ENCODE data around the gene EBP.

EBP gene

DNA sequence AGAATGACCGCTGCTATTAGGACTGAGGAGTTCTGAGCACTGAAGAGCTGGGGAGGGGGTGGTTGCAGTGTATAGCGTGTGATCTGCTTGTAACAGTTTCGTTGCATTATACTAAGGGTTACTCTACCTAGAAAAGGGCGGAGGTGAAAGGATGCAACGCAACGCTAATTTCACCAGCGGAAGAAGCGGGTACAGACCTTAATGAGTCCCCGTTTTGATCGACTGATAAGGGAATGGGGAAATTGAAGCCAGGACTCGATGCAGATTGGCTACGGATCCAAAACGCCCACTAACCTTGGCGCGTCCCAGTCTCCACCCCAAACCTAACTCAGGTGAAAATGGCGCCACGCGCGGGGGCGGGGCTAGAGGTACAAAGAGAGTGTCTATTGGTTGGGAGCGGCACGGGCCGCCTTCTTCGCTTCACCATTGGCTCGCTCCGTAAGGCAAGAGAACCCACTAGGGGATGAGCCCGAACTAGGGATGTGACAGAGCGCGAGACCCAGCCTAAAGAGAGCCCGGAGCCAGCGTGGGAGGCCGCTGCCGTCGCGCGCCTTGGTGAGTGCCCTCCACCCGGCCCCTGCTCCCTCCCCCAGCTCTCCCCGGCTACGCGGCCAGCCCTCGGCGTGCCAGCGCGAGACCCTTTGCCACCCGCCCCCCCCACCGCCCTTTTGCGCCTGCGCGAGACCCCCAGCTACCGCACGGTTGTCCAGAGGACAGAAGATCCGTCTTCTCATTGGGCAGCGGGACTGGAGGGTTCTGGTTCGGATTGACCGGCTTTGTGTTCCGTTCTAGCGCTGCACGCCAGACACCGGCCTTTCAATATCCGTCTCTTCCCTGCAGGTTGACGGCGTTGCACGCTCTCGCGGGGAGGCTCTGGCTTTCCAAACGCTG, at the start of gene EBP:
TSS of gene EBP (plus strand) at position 456 of the 891 bp plus-strand sequence. CDS start 1,964 bp downstream, outside the sequence.
- DNase-seq: peak; percentile 24 to 78

DNA sequence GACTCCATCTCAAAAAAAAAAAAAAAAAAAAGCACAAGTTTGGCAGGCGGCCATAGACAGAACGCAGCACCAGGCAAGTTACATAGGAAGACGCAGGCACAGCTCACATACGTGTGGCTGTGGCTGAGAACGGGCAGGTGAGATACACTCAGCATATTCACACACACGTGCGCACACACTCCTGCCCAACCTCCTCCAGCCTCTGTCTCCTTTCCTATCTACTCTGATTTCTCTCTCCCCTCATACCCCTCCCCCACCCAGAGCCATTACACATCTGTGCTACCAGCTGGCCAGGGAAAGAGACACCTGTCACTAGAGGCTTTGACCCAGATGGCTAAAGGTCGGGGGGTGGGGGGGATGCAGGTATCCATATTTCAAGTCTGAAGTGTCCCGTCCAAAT, 49.4 kb upstream of the EBP start:
- no peak for DNase-seq

DNA sequence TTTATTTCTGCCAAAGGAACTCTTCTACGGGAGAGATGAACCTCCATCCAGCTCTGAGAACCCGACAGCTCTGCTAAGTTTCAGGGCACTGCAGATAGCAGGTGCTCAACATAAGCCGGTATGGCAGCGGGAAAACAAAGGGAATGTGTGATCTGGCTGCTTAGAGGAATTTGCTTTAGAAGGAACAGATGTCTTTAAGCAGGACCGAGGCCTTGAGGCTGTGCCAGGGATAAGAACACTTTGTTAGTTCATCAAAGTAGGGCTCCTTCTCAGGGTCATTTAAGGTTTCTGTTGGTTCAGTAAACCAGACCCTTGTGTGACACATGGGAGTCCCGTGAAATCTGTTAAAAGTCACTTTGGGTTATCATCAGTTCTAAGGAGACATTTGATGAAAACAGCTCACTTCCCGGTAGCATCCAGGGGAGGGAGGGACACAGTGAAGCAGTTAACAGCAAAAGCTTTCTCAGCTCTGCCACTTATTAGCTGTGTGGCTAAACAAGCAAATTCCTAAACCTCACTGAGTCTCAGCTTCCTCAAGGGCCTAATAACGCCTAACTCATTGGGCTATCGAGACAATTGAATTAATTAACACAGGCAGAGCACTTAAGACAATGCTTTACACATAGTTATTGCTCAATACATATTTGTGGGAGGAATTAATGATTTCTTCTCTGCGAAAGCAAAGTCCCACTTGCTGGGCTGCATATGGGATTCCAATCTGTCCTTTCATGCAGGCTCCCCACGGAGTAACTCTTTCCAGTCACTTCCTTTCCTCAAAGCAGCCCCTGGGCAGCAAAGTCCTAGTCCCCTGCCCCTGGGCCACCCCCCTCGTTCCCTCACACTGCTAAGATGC, 48.5 kb upstream of the EBP start:
- DNase-seq: no peak

DNA sequence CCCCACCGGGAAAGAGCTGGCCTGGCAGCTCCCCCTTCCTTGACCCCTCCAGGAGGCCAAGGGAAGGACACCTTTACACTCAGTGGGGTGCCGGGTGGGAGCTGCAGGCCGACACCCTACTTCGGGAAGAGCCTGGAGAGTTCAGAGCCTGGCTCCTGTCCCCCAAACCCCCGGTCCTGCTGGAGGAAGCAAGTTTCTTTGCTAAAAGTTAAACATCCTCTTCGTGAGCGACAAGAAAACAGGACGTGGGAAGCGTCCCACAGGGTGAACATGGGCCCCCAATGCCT, 48.0 kb upstream of the EBP start:
- DNase-seq: no peak

DNA sequence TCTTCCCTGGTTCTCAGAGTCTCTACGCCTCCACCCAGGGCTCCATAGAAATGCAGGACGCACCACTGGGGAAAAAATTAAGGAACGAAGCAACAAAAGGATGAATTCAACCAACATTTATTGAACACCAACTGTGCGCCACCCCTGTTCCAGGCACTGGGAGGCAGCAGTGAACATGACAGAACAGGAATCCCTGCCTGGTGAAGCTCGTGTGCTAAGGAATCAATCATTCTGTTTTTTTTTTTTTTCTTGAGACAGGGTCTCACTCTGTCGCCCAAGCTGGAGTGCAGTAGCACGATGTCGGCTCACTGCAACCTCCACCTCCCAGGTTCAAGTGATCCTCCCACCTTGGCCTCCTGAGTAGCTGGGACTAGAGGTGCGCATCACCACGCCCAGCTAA, 47.5 kb upstream of the EBP start:
- DNase-seq: no peak

DNA sequence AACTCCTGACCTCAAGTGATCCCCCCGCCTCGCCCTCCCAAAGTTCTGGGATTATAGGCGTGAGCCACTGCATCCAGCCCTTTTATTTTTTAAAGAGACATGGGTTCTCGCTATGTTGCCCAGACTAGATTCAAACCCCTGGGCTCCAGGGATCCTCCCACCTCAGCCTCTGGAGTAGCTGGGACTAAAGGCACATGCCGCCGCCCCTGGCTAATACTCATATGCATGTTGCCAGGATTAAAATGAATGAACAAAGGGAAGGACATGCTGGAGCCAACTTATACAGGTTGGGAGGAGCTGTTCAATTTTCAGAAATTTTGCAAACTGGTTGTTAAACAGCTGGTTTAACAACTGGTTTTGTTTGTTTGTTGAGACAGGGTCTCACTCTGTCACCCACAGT, 47.0 kb upstream of the EBP start:
- DNase-seq: no peak

DNA sequence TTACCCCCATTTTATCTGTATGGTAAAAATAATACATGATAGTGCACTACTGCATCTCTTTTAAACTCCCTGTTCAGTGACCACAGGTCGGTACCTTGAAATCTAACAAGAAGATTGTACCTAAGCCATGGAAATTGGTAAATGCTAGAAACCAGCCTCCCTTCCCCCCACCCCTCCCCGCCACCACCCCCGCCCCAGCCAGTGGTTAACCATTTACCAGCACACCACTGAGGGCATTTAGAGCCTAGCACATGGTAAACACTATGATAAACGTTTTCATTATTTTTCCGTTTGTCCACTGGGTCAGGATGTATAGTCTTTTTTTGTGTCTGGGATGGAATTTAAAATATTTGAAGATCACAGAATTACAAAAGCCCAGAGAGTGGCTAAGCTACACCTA, 46.3 kb upstream of the EBP start:
- no peak for DNase-seq

DNA sequence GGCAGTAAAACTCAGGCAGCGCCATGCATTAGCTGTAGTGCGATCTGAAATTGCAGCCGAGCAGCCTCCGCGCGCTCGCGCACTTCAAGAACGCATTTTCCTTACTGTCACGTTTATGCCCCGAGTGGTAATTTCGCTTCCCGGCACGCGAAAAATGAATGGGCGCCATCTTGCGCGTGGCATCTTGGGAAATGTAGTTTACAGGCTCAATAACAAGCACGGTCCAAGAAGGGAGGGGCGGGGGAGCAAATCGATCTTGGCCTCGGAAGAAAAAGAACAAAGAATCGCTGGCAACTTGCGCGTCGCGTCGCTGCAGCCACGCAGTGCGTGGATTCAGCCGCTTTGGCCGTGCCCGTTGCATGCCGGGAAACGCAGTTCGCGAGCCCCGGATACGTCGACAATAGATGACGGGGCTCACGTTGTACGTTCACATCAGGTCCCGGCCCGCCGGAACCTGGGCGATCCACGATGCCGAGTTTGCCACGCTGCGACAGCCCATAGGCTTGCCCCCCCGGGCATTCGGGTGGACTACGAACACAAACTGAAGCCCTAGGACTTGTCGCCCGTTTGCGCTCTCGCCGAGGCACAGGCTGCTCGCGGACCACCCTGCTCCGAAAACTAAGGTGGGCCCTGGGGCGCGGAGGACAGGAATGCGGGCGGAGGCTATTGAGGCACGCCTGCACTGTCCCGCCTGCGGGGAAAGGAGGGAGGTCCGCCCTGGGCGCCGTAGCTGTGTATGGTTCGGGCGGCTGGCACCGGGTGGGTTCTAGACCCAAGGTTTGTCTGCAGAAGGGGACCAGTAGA, 45.6 kb upstream of the EBP start, which contains the start of gene FTSJ1:
TSS of gene FTSJ1 (plus strand) at position 426 of the 804 bp plus-strand sequence. CDS start 1,849 bp downstream, outside the sequence.
- peak; percentile 39 to 68 for DNase-seq

DNA sequence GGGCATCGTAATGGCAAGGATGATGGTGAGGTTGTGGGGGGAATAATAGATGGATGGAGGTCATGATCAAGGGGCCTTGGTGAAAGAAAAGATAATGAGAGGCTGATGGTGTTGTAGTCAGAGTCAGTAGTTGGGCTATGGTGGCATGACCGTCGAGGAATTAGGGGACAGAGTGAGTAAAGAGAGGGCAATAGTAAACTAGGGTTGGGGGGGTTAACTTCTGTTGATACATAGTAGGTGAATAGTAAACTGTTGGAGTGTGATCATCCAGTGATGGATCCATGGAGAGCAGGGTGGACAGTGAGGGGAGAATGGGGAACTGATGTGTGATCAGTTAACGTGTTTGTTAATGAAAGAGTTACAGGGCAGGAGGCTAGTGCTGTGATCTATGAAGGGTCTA, 44.7 kb upstream of the EBP start:
- DNase-seq: no peak

DNA sequence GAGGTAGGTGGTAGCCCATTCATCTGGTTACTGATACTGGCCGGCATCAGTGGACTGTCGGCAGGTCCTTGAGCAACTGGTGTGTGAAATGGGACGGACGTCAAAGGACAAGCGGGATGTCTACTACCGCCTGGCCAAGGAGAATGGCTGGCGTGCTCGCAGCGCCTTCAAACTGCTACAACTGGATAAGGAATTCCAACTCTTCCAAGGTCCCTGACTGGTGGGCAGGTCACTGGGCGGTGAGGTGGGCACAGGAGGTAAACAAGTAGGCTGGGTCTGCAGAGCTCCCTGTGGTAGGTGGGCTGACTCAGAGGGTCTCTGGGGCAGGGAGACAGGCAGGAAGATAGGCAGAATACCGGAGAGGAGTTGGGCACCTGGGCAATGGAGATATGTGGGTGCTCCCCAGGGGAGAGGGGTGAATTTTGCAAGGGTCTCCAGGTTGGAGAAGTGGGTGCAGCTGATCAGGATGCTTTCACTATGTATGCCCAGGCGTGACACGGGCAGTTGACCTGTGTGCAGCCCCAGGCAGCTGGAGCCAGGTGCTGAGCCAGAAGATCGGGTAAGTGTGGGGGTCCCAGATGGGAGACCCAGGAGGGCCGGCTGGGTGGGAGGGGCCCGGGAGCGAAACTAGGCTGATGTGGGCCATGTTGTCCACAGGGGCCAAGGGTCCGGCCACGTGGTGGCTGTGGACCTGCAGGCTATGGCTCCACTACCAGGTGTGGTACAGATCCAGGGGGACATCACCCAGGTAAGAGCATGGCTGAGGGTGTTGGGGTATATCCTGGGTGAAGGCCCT, 43.5 kb upstream of the EBP start:
- no peak for DNase-seq

DNA sequence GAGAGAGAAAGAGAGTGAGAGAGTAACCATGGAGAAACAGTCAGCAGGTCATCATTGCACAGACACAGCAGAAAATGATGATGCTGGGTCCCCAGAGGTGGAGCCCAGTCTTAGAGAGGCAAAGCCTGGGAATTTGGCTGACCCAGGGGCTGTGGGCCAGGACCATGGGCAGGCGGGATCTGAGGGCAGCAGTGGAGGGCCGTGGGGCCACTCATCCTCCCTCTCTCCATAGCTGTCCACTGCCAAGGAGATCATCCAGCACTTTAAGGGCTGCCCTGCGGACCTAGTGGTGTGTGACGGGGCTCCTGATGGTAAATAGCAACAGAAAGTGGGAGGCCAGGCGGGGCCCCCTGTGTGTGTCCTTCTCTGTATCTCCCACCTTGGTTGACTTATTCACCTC, 42.8 kb upstream of the EBP start:
- no peak for DNase-seq

DNA sequence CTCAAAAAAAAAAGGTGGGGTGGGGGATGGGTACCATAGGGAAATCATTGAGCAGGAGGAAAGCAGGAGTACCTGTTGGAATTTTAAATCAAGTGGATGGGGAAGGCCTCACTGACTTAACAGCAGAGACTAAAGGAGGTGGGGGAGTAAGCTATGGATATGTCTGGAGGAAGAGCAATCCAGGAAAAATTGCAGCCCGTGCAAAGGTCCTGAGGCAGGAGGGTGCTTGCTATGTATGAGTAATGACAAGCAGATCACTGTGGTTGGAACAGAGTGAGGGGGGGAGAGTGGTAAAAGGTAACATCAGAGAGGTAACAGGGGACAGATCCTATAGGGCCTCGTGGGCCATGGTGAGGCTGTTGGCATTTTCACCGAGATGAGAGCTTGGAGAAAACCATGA, 41.5 kb upstream of the EBP start:
- DNase-seq: no peak

DNA sequence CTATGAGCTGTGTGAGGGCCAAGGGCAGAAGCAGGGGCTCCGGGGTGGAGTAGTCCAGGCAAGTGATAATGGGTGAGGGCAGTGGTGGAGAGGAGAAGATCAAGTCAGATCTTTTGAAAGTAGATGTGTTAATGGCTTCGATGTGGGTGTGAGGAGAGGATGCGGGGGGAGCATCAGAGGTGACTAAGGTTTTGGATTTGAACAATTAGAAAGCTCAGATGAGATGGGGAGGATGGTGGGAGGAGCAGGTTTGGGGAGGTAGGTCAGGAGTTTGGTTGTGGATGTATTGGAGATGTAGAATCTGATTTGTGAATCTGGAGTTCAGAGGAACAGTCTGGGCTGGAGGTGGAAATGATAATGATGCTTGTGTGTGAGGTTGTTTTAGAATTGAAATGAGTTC, 41.0 kb upstream of the EBP start:
- DNase-seq: no peak

DNA sequence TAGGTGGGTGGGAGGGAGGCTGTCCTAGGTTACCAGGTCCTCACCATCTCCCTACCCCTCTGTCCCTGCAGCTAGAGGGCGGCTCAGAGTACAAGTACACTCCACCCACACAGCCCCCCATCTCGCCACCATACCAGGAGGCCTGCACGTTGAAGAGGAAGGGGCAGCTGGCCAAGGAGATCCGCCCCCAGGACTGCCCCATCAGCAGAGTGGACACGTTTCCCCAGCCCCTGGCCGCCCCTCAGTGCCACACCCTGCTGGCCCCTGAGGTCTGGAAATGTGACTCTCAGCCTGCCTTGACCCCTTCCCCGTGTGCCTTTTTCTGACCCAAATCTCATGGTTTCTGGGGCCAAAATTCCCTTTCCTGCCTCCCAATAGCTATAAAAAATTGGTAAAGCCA, 39.1 kb upstream of the EBP start:
- DNase-seq: no peak

DNA sequence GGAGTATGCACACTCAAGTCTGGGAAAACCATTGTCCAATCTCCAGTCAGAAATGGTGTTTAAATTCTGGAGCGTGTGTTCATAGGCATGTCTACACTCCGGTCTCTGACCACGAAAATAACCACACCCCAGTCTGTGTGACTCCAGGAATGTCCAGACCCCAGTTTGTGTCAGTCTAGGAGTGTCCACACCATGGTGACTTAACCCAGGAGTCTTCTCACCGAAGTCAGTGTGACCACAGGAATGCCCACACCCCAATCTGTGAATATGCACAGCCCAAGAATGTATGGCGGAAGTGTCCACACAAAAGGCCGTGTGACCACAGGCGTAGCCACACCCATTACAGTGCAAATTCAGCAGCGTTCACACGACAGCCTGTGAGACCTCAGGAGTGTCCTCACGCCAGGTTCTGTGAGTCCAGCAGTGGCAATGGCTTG, 34.2 kb upstream of the EBP start:
- no peak for DNase-seq

DNA sequence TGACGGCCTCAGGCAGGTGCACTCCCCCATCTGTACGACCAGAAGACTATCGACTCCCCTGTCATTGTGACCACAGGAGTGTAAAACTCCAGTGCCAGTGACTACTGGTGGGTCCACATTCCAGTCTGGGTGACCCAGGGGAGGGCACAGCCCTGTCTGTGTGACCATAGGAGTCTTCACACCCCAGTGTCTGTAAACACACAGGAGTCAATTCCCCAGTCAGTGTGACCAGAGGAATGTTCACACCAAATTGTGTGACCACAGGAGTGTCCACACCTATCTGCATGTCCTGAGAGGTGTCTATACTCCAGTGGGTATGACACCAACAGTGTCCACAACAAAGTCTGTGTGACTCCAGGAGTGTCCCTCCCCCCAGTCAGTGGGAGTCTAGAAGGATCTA, 33.6 kb upstream of the EBP start:
- no peak for DNase-seq

DNA sequence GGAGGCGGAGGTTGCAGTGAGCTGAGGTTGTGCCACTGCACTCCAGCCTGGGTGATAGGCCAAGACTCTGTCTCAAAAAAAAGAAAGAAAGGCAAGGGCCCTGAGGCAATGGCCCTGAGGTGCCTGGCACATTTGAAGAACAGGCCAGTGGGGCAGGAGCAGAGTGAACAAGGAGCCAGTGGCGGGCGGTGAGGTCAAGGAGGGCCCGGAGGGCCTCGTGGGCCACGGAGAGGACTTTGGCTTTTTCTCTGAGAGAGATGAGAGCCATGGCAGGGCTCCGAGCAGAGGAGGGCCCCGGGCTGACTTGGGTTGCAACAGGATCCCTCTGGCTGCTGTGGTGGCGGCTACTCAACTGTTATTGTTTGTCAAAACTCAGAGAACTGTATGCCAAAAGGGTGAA, 32.3 kb upstream of the EBP start:
- DNase-seq: no peak

DNA sequence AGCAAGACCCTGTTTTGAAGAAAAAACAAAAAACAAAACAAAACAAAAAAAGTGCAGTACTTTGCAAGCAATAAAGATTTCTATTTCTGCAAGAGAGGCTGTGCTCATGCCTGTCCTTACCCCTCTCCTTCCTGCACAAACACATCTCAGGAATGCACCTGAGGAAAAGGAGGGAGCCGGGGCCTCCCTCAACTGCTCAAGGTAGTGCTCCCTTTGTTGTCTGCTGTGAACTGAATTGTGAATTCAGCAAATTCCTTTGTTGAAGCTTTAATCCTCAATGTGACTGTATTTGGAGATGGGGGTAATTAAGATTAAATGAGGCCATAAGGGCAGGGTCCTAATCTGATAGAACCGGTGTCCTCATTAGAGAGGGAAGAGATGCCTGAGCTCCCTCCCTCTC, 31.7 kb upstream of the EBP start:
- no peak for DNase-seq

DNA sequence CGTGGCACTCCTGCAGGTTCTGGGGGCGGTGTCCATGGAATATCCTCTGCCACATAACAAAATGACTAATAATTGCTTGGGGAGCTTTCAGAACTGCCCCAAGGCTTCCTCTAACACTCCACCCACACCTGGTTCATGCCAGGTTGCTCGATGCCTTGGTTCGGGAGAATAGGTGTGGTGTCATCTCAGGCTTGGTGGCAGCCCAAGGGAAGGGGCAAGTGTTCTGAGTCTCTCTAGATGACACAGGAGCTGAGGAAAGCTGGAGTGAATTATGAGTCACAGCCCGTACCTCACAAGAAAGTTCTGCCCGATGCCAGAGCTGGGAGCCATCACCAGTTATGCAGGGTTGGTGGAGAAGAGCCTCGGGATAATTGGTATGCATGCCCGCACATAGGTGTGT, 30.9 kb upstream of the EBP start:
- DNase-seq: no peak

DNA sequence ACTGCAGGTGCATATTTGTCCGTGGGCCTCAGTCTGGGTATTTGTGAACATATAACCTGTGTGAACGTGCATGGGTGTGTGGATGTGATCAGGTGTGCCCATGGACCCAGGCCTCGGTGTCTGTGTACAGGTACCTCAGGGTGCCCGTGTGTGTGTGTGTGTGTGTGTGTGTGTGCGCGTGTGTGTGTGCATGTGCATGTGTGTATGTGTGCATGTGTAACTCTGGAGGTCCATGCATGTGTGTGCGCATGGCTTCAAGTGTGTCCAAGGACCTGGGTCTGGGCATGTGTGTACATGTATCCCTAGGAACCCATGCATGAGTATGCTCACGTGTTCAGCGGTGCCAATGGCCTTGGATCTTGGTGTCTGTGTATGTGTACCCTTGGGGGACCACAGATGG, 29.8 kb upstream of the EBP start:
- no peak for DNase-seq

DNA sequence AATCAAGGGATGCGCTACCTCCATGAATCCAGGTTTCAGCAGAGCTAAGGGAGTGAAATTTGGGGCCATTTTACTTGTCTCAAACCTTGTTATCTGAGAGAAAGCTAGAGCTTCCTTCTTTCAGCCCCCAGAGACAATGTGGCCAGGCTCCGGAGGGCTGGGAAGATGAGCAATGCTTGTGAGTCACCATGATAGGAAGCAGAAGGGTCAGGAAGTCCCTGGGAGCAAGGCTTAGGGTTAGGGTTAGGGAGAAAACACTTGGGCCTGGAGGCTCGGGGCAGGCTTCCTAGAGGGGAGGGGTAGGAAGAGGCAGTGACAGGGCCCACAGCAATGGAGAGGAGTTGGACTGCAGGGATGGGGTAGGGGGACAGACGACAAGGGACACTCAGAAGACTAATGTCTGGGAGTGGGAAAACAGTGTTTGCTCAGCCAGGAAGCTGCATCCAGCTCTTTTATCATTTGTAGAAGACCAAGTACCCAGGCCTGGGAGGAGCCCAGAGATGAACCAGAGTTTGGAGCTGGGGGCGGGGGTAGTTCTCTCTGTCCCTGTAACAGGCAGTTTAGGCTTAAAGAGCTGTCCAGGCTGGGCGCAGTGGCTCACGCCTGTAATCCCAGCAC, 29.2 kb upstream of the EBP start:
- DNase-seq: peak in 1 of 2 donors; percentile 63

DNA sequence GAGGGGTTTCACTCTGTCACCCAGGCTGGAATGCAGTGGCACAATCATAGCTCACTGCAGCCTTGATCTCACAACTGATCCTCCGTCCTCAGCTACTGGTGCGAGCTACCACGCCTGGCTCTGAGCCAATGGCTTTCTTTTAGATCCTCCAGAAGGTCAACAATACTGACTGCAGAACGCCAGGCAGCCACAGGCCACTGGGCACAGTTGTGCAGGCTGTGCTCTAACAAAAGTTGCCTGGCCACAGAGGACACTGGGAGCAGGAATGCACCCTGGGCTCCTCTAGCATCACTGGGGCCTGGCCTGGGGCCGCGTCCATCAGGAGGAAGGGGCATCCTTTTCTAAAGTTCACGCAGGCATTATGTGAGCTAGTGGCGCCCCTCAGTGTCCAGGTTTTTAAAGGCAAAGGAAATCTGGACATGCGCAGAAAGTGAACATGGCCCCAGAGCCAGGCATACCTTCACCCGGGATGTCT, 27.7 kb upstream of the EBP start:
- peak in 1 of 2 donors; percentile 8 for DNase-seq

Data from bone marrow (tissue), 2 donors.